A549 (cell line): ENCODE data around the gene C8G.

ENCODE experiments used
- BCL3 ChIP-seq: fragments of >200 bp; sonication (Bioruptor Twin); formaldehyde crosslinking; IDR thresholded peaks from 3 replicates; pipeline ENCODE4 v1.6.1; 2016
- CHD2 ChIP-seq: fragments of 150-350 bp; IDR thresholded peaks from 2 replicates; pipeline ENCODE4 v1.6.1; 2014; ENCODE audit warnings: low read length; ENCODE audit not compliant: partially characterized antibody
- EP300 ChIP-seq, 2 experiments: fragments of >200 bp; sonication (Bioruptor Twin); formaldehyde crosslinking; IDR thresholded peaks; 2 replicates in 1 of 2; 3 replicates in 1 of 2; pipeline ENCODE4 v1.6.1; 2016 to 2017
- ESRRA ChIP-seq: fragments of 150-350 bp; IDR thresholded peaks from 2 replicates; pipeline ENCODE4 v1.6.1; 2014; ENCODE audit warnings: mild to moderate bottlenecking, low read length, borderline replicate concordance
- FOSB ChIP-seq: fragments of 250-450 bp; sonication (Bioruptor Pico); IDR thresholded peaks from 2 replicates; pipeline ENCODE4 v1.5.0; 2020; ENCODE audit warnings: mild to moderate bottlenecking, moderate library complexity
- JUN ChIP-seq, 2 experiments: fragments of >200 bp; sonication (Bioruptor Twin); formaldehyde crosslinking; IDR thresholded peaks; 2 replicates in 1 of 2; 3 replicates in 1 of 2; pipeline ENCODE4 v1.6.1; 2016 to 2017
- KDM1A ChIP-seq: fragments of 200-600 bp; sonication (generic); IDR thresholded peaks from 2 replicates; pipeline ENCODE4 v1.6.1; 2016; ENCODE audit warnings: low read depth, mild to moderate bottlenecking
- MAFK ChIP-seq: fragments of 450-650 bp; IDR thresholded peaks from 2 replicates; pipeline ENCODE4 v1.6.1; 2014; ENCODE audit not compliant: partially characterized antibody
- NFE2L2 ChIP-seq: fragments of 150-350 bp; conservative IDR thresholded peaks from 2 replicates; pipeline ENCODE4 v1.6.1; 2014; ENCODE audit warnings: low read length
- RAD21 ChIP-seq, 2 experiments: fragments of >200 bp in 1 of 2; sonication (Bioruptor Twin) in 1 of 2; formaldehyde crosslinking in 1 of 2; IDR thresholded peaks in 1 of 2; conservative IDR thresholded peaks in 1 of 2; 2 replicates in 1 of 2; 3 replicates in 1 of 2; pipeline ENCODE4 v1.6.1; 2012 to 2018; ENCODE audit warnings: inconsistent platforms in 1 of 2
- TF ChIP-seq, protein P1 (sequence below): fragments of >200 bp; sonication (Bioruptor Twin); formaldehyde crosslinking; IDR thresholded peaks from 3 replicates; pipeline ENCODE4 v1.5.1; 2016
- TF ChIP-seq, protein P2 (sequence below): fragments of 200-600 bp; sonication (generic); IDR thresholded peaks from 2 replicates; pipeline ENCODE4 v1.6.1; 2016; ENCODE audit warnings: antibody characterized with exemption, mild to moderate bottlenecking, moderate library complexity

GRCh38 chr9:136902259-136902821 lies 42.7 kb upstream of the C8G start:
- TF ChIP-seq MAFK (no peak), RAD21 (conservative IDR thresholded peaks at IDR 0.05 in 1 of 2, IDR thresholded peaks at IDR 0.05 in 1 of 2) (0 out of 5 replicates have a peak, but pooled peaks of 1 of the 2 experiments have one; percentile 9), BCL3 (no peak), EP300 (IDR thresholded peaks at IDR 0.05) (peak; percentile 47 to 80; a peak in 3 of 5 replicates), CHD2 (no peak), FOSB (CRISPR knock-in tag) (no peak), KDM1A (no peak), JUN (IDR thresholded peaks at IDR 0.05) (peak; percentile 27 to 38; a peak in 2 of 5 replicates), NFE2L2 (no peak), ESRRA (no peak)
- TF ChIP-seq, protein P1, sequence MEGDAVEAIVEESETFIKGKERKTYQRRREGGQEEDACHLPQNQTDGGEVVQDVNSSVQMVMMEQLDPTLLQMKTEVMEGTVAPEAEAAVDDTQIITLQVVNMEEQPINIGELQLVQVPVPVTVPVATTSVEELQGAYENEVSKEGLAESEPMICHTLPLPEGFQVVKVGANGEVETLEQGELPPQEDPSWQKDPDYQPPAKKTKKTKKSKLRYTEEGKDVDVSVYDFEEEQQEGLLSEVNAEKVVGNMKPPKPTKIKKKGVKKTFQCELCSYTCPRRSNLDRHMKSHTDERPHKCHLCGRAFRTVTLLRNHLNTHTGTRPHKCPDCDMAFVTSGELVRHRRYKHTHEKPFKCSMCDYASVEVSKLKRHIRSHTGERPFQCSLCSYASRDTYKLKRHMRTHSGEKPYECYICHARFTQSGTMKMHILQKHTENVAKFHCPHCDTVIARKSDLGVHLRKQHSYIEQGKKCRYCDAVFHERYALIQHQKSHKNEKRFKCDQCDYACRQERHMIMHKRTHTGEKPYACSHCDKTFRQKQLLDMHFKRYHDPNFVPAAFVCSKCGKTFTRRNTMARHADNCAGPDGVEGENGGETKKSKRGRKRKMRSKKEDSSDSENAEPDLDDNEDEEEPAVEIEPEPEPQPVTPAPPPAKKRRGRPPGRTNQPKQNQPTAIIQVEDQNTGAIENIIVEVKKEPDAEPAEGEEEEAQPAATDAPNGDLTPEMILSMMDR, result no peak
- TF ChIP-seq, protein P2, sequence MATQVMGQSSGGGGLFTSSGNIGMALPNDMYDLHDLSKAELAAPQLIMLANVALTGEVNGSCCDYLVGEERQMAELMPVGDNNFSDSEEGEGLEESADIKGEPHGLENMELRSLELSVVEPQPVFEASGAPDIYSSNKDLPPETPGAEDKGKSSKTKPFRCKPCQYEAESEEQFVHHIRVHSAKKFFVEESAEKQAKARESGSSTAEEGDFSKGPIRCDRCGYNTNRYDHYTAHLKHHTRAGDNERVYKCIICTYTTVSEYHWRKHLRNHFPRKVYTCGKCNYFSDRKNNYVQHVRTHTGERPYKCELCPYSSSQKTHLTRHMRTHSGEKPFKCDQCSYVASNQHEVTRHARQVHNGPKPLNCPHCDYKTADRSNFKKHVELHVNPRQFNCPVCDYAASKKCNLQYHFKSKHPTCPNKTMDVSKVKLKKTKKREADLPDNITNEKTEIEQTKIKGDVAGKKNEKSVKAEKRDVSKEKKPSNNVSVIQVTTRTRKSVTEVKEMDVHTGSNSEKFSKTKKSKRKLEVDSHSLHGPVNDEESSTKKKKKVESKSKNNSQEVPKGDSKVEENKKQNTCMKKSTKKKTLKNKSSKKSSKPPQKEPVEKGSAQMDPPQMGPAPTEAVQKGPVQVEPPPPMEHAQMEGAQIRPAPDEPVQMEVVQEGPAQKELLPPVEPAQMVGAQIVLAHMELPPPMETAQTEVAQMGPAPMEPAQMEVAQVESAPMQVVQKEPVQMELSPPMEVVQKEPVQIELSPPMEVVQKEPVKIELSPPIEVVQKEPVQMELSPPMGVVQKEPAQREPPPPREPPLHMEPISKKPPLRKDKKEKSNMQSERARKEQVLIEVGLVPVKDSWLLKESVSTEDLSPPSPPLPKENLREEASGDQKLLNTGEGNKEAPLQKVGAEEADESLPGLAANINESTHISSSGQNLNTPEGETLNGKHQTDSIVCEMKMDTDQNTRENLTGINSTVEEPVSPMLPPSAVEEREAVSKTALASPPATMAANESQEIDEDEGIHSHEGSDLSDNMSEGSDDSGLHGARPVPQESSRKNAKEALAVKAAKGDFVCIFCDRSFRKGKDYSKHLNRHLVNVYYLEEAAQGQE, result no peak
